ENCODE measurements around the gene MRTFB.

The MRTFB gene

GRCh38 chr16:14164916-14165662 is 94.0 kb downstream of the MRTFB start:
- no peak for TF ChIP-seq PKNOX1 (IDR thresholded peaks at IDR 0.05)
- no peak for TF ChIP-seq LEF1 (IDR thresholded peaks at IDR 0.05; ENCODE audit: borderline replicate concordance)
- TF ChIP-seq ZNF384 (IDR thresholded peaks at IDR 0.05), result no peak
- no peak for TF ChIP-seq CTBP1 (IDR thresholded peaks at IDR 0.05; ENCODE audit: borderline replicate concordance)
- no peak for TF ChIP-seq FOXA1 (IDR thresholded peaks at IDR 0.05)
- no peak for TF ChIP-seq ARNT (IDR thresholded peaks at IDR 0.05)
- TF ChIP-seq SUZ12 (IDR thresholded peaks at IDR 0.05), result no peak
- TF ChIP-seq ELF4 (IDR thresholded peaks at IDR 0.05), result no peak
- TF ChIP-seq FOXK2 (IDR thresholded peaks at IDR 0.05), result no peak
- TF ChIP-seq SP1 (IDR thresholded peaks at IDR 0.05), result no peak
- TF ChIP-seq TARDBP (IDR thresholded peaks at IDR 0.05), result no peak
- no peak for TF ChIP-seq FOXM1 (IDR thresholded peaks at IDR 0.05; ENCODE audit: borderline replicate concordance)
- TF ChIP-seq BHLHE40 (IDR thresholded peaks at IDR 0.05; ENCODE audit: borderline replicate concordance), result no peak
- no peak for TF ChIP-seq HDGF (IDR thresholded peaks at IDR 0.05; ENCODE audit: borderline replicate concordance)
- TF ChIP-seq NFRKB (IDR thresholded peaks at IDR 0.05), result no peak
- no peak for TF ChIP-seq L3MBTL2 (conservative IDR thresholded peaks at IDR 0.05)
- POLR2A ChIA-PET, result no interaction called here
- CTCF ChIA-PET, result no interaction called here
- DNase-seq (ENCODE audit: extremely low spot score), result no peak

DNA sequence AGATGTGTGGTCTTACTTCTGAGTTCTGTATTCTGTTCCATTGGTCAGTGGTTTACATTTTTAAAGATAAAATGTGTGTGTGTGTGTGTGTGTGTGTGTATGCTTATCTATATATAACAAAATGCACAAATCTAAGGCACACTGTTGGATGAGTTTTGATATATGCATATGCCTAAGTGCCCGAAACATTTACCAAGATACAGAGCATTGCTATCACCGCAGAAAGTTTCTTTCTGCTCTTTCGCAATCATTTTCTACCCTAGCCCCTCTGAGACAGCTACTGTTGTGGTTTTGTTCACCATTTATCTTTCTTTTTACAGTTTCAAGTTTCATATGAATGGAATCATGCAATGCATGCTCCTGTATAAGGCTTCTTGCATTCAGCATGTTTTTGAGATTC is 97.0 kb downstream of the MRTFB start:
- POLR2A ChIA-PET, result no interaction called here
- CTCF ChIA-PET, result no interaction called here
- no peak for DNase-seq (ENCODE audit: extremely low spot score)
- TF ChIP-seq FOXK2 (IDR thresholded peaks at IDR 0.05) (no peak), PKNOX1 (IDR thresholded peaks at IDR 0.05) (no peak), ZNF384 (IDR thresholded peaks at IDR 0.05) (no peak), ELF4 (IDR thresholded peaks at IDR 0.05) (no peak), SP1 (IDR thresholded peaks at IDR 0.05) (no peak), L3MBTL2 (conservative IDR thresholded peaks at IDR 0.05) (no peak), BHLHE40 (IDR thresholded peaks at IDR 0.05; ENCODE audit: borderline replicate concordance) (no peak), SUZ12 (IDR thresholded peaks at IDR 0.05) (no peak), TARDBP (IDR thresholded peaks at IDR 0.05) (no peak), HDGF (IDR thresholded peaks at IDR 0.05; ENCODE audit: borderline replicate concordance) (no peak), FOXM1 (IDR thresholded peaks at IDR 0.05; ENCODE audit: borderline replicate concordance) (no peak), ARNT (IDR thresholded peaks at IDR 0.05) (no peak), LEF1 (IDR thresholded peaks at IDR 0.05; ENCODE audit: borderline replicate concordance) (no peak), CTBP1 (IDR thresholded peaks at IDR 0.05; ENCODE audit: borderline replicate concordance) (no peak), FOXA1 (IDR thresholded peaks at IDR 0.05) (no peak), NFRKB (IDR thresholded peaks at IDR 0.05) (no peak)

DNA sequence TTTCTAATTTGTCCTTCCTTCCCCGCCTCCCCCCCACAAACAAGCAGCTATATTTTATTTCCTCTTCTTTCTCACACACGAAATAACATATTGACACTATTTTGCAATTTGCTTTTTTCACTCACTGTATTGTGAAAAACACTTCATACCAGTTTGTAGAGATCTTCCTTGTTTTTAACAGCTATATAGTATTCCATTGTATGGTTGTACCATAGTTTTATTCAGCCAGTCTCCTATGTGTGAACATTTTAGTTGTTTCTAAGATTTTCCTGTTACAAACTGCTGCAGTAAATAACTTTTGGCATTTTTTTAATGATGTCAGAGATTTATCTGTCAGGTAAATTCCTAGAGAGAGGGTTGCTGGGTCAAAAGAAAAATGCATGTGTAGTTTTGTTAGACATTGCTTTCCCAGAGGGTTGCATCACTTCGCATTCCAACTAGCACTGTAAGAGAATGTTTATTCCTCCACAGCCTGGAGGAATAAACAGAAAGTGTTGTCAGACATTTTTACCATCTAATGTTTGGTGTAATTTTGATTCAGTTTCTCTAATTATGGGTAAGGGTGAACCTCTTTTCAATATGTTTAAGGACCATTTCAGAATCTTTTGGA is 101.2 kb downstream of the MRTFB start:
- CTCF ChIA-PET, result no interaction called here
- TF ChIP-seq FOXK2 (IDR thresholded peaks at IDR 0.05), result no peak
- POLR2A ChIA-PET, result no interaction called here
- DNase-seq (ENCODE audit: extremely low spot score), result no peak

DNA sequence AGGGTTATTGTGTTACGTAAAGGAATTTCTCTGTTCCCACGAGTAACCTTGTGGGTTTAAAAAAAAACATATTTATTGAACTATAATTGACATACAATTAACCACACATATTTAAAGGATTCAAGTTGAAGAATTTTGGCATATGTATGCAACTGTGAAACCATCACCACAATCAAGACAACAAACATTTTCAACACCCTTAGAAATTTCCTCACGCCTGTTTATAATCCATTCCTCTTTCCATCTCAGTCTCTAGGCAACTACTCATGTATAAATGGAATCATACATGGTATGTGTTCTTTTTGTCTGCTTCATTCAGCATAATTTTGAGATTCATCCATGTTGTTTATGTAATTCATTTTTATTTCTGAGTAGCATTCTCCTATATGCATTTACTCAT is 104.0 kb downstream of the MRTFB start:
- ChIA-PET CTCF (no interaction called here), POLR2A (no interaction called here)
- TF ChIP-seq LEF1 (IDR thresholded peaks at IDR 0.05; ENCODE audit: borderline replicate concordance) (no peak), SUZ12 (IDR thresholded peaks at IDR 0.05) (no peak), SP1 (IDR thresholded peaks at IDR 0.05) (no peak), L3MBTL2 (conservative IDR thresholded peaks at IDR 0.05) (no peak), HDGF (IDR thresholded peaks at IDR 0.05; ENCODE audit: borderline replicate concordance) (no peak), NFRKB (IDR thresholded peaks at IDR 0.05) (no peak), CTBP1 (IDR thresholded peaks at IDR 0.05; ENCODE audit: borderline replicate concordance) (no peak), PKNOX1 (IDR thresholded peaks at IDR 0.05) (no peak)
- DNase-seq (ENCODE audit: extremely low spot score), result no peak

GRCh38 chr16:14177704-14178103 is 106.6 kb downstream of the MRTFB start:
- TF ChIP-seq ARNT (IDR thresholded peaks at IDR 0.05) (no peak), PKNOX1 (IDR thresholded peaks at IDR 0.05) (no peak), TARDBP (IDR thresholded peaks at IDR 0.05) (no peak), HDGF (IDR thresholded peaks at IDR 0.05; ENCODE audit: borderline replicate concordance) (no peak), ZNF384 (IDR thresholded peaks at IDR 0.05) (no peak), LEF1 (IDR thresholded peaks at IDR 0.05; ENCODE audit: borderline replicate concordance) (no peak), BHLHE40 (IDR thresholded peaks at IDR 0.05; ENCODE audit: borderline replicate concordance) (no peak), ELF4 (IDR thresholded peaks at IDR 0.05) (no peak)
- DNase-seq (ENCODE audit: extremely low spot score), result no peak
- ChIA-PET CTCF (no interaction called here), POLR2A (no interaction called here)

GRCh38 chr16:14179116-14179515 is 108.0 kb downstream of the MRTFB start:
- TF ChIP-seq FOXK2 (IDR thresholded peaks at IDR 0.05) (no peak), FOXA1 (IDR thresholded peaks at IDR 0.05) (no peak), ARNT (IDR thresholded peaks at IDR 0.05) (no peak), NFRKB (IDR thresholded peaks at IDR 0.05) (no peak), BHLHE40 (IDR thresholded peaks at IDR 0.05; ENCODE audit: borderline replicate concordance) (no peak)
- CTCF ChIA-PET, result no interaction called here
- POLR2A ChIA-PET, result no interaction called here
- no peak for DNase-seq (ENCODE audit: extremely low spot score)

Measured in HEK293T (cell line).